ENCODE results near the gene PAH.

PAH gene

GRCh38 chr12:102896067-102896466 lies 21.0 kb downstream of the PAH start:
- no peak overlapping the region for H3K27ac ChIP-seq
- TF ChIP-seq ZFX (IDR thresholded peaks at IDR 0.05; ENCODE audit: borderline replicate concordance), result no peak
- no peak for TF ChIP-seq CTCF (IDR thresholded peaks at IDR 0.05)

GRCh38 chr12:102891756-102892155 lies 25.3 kb downstream of the PAH start:
- TF ChIP-seq ZFX (IDR thresholded peaks at IDR 0.05; ENCODE audit: borderline replicate concordance) (no peak), CTCF (IDR thresholded peaks at IDR 0.05) (no peak)
- H3K27ac ChIP-seq, result no peak overlapping the region

- no peak for TF ChIP-seq CTCF (IDR thresholded peaks at IDR 0.05)
- TF ChIP-seq ZFX (IDR thresholded peaks at IDR 0.05; ENCODE audit: borderline replicate concordance), result no peak
Observed at GRCh38 chr12:102888511-102888910, 28.5 kb downstream of the PAH start.

GRCh38 chr12:102885043-102885932 lies 31.8 kb downstream of the PAH start:
- no peak overlapping the region for H3K27ac ChIP-seq
- no peak for TF ChIP-seq ZFX (IDR thresholded peaks at IDR 0.05; ENCODE audit: borderline replicate concordance)
- no peak for TF ChIP-seq CTCF (IDR thresholded peaks at IDR 0.05)

More at GRCh38 chr12:102888511-102888910, 28.5 kb downstream of the PAH start:
- H3K27ac ChIP-seq, result no peak overlapping the region

- TF ChIP-seq ZFX (IDR thresholded peaks at IDR 0.05; ENCODE audit: borderline replicate concordance) (no peak), CTCF (IDR thresholded peaks at IDR 0.05) (peak; percentile 99)
- H3K27ac ChIP-seq, result no peak overlapping the region
Observed at GRCh38 chr12:102883204-102883799, 33.7 kb downstream of the PAH start.

- no peak overlapping the region for H3K27ac ChIP-seq
- no peak for TF ChIP-seq ZFX (IDR thresholded peaks at IDR 0.05; ENCODE audit: borderline replicate concordance)
Observed at GRCh38 chr12:102880783-102881182, 36.3 kb downstream of the PAH start.

GRCh38 chr12:102879144-102879763 lies 37.8 kb downstream of the PAH start:
- TF ChIP-seq CTCF (IDR thresholded peaks at IDR 0.05) (peak; percentile 96), ZFX (IDR thresholded peaks at IDR 0.05; ENCODE audit: borderline replicate concordance) (no peak)
- H3K27ac ChIP-seq, result no peak overlapping the region
